Natural killer cell (primary cell): Measurements from ENCODE around the gene ARL4A. TPM values are rescaled to one million over a fixed set of nuclear protein-coding genes. Genes with fewer than 3 reads are reported as not detected.
A peak's percentile ranks its signal among the peaks of the same experiment; 100 is the strongest.

Experiments used
- ATAC-seq, 3 donors: fragments of 150-1000 bp in 2 of 3; fragments of 200-7000 bp in 1 of 3; cut with Tn5 transposase; 1 replicate in 1 of 3; 2 replicates in 2 of 3; pipeline ENCODE4 v1.10.0; 2021; ENCODE audit warnings: mild to moderate bottlenecking in 2 of 3, moderate library complexity in 2 of 3
- DNase-seq, 2 donors: peaks; one replicate each; pipeline versions ENCODE4 v3.0.0 to v3.0.0-alpha.2; 2013 to 2021; ENCODE audit warnings: mixed read lengths in 1 of 2
- H3K27ac ChIP-seq: one replicate; pipeline ENCODE4 v1.5.1; 2013; ENCODE audit warnings: mild to moderate bottlenecking, low read length
- H3K27me3 ChIP-seq: one replicate; pipeline ENCODE4 v1.6.1; 2013; ENCODE audit warnings: low read length; ENCODE audit not compliant: control insufficient read depth, insufficient read depth
- H3K36me3 ChIP-seq: one replicate; pipeline ENCODE4 v1.6.1; 2013; ENCODE audit warnings: low read length; ENCODE audit not compliant: control insufficient read depth, insufficient read depth
- H3K4me1 ChIP-seq: one replicate; pipeline ENCODE4 v1.6.1; 2013; ENCODE audit warnings: low read length; ENCODE audit not compliant: control insufficient read depth, insufficient read depth
- H3K4me3 ChIP-seq: one replicate; pipeline ENCODE4 v1.5.1; 2013; ENCODE audit warnings: low read length
- H3K9me3 ChIP-seq: one replicate; pipeline ENCODE4 v1.6.1; 2013; ENCODE audit warnings: low read length; ENCODE audit not compliant: control insufficient read depth, insufficient read depth
- H3K27ac Mint-ChIP-seq, 2 donors: one replicate each; pipeline ENCODE4 v1.8.0; 2022; ENCODE audit warnings: mild to moderate bottlenecking in 2 of 2, mixed read lengths in 2 of 2, moderate library complexity in 1 of 2
- H3K27me3 Mint-ChIP-seq, 2 donors: one replicate each; pipeline ENCODE4 v1.8.0; 2022; ENCODE audit warnings: low read depth in 2 of 2, mixed read lengths in 2 of 2
- H3K36me3 Mint-ChIP-seq: one replicate; pipeline ENCODE4 v1.8.0; 2022; ENCODE audit warnings: mixed read lengths
- H3K4me1 Mint-ChIP-seq, 2 donors: one replicate each; pipeline ENCODE4 v1.8.0; 2022; ENCODE audit warnings: mixed read lengths in 2 of 2
- H3K4me3 Mint-ChIP-seq: one replicate; pipeline ENCODE4 v1.8.0; 2022; ENCODE audit warnings: mild to moderate bottlenecking, moderate library complexity, mixed read lengths
- H3K9me3 Mint-ChIP-seq, 2 donors: one replicate each; pipeline ENCODE4 v1.8.0; 2022; ENCODE audit warnings: mixed read lengths in 2 of 2
- WGBS: methylation state at CpG from one replicate; pipeline ENCODE4 v1.1.7; 2013; ENCODE audit warnings: missing lambda C conversion rate; ENCODE audit not compliant: insufficient coverage; 5-methylcytosine and 5-hydroxymethylcytosine counted together
- intact Hi-C: fragments of 100-400 bp; cut with micrococcal nuclease; formaldehyde crosslinking; loops from one replicate; pipeline ENCODE4 v1.14.2; 2022
- total RNA-seq, 4 donors: library from RNA; stranded (reverse); fragments of 120-200 nt in 1 of 4; gene quantifications; one replicate each; pipeline versions ENCODE4 v1.2.3 to v1.2.4, GENCODE V29; 2013 to 2022
- TF ChIP-seq, protein P1 (sequence below): fragments of 200-600 bp; IDR thresholded peaks from one replicate; pipeline ENCODE4 v1.8.0; 2022; ENCODE audit warnings: antibody characterized with exemption

Gene ARL4A
- total RNA-seq, 3 donors from 2014 or later (not counting 1 experiment from before 2014, with no cell fraction given): 54.7 to 81.4 (median 55.5) TPM

DNA sequence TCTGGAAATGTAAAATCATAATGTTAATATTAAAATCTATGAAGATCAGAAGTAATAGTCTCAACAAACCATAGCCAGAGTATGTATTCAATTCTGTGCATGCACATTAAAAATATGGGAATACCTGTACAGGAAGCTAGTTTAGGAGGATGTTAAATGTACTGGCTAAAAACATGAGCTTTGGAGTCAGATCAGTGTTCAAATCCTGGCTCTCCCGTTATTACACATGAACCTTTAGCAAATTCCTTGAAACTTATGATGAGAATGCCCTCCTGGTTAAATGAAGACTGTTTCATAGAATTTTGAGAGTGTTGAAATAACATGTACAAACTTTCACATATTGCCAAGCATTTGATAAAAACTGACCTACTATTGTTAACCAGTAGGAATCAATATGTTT lies 4.6 kb downstream of the ARL4A start:
- H3K4me1 Mint-ChIP-seq: peaks cover 16 to 26% of the 10 kb centered on the region in 2 donors
- H3K36me3 Mint-ChIP-seq: no peaks in the 10 kb centered on the region

DNA sequence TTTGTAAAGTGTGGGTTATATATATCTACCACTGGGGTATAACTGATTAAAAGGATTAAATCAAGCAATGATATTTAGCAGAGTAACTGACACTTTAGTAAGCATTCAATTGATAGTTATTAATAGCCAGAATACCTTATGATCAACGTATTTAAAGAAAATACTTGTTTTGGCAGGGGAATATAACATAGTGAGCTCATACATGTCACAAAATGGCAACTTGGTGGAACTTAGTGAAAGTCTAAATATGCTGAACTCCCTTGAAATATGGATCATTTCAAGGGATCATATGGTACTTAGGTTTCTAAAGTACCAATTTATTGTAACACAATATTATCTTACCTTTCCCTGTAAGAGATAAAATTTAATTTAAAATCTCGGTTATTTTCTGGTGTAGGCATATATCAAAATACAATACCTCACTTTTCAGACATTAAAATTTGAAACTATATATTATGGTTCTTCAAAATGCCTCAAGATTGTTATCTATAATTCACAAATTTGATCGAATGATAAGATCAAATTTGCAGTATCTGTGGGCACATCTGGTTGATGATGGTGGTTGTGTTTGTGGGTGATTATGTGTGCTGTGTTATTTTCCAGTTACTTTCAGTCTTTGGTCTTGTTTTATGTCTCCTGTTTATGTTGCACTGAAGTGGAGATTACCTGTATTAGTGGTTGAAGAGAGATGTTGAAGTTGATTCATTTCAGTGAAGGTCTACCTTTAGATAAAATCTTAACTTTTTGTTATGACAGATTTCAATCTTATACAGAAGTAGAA lies 5.2 kb downstream of the ARL4A start:
- Histone ChIP-seq H3K27ac (no peak overlapping the region), H3K27me3 (no peaks in the 10 kb centered on the region), H3K4me1 (peaks cover 2% of the 10 kb centered on the region), H3K36me3 (no peaks in the 10 kb centered on the region), H3K4me3 (no peak overlapping the region), H3K9me3 (no peaks in the 10 kb centered on the region)
- H3K4me1 Mint-ChIP-seq: peaks cover 10 to 20% of the 10 kb centered on the region in 2 donors
- no peak overlapping the region for H3K27ac Mint-ChIP-seq
- H3K4me3 Mint-ChIP-seq: no peak overlapping the region
- no peak for ATAC-seq
- 79% methylated on average over 2 of the region's 3 CpGs for WGBS
- no peaks in the 10 kb centered on the region for H3K9me3 Mint-ChIP-seq
- no peaks in the 10 kb centered on the region for H3K27me3 Mint-ChIP-seq
- TF ChIP-seq, protein P1, sequence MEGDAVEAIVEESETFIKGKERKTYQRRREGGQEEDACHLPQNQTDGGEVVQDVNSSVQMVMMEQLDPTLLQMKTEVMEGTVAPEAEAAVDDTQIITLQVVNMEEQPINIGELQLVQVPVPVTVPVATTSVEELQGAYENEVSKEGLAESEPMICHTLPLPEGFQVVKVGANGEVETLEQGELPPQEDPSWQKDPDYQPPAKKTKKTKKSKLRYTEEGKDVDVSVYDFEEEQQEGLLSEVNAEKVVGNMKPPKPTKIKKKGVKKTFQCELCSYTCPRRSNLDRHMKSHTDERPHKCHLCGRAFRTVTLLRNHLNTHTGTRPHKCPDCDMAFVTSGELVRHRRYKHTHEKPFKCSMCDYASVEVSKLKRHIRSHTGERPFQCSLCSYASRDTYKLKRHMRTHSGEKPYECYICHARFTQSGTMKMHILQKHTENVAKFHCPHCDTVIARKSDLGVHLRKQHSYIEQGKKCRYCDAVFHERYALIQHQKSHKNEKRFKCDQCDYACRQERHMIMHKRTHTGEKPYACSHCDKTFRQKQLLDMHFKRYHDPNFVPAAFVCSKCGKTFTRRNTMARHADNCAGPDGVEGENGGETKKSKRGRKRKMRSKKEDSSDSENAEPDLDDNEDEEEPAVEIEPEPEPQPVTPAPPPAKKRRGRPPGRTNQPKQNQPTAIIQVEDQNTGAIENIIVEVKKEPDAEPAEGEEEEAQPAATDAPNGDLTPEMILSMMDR: no peak
- no peaks in the 10 kb centered on the region for H3K36me3 Mint-ChIP-seq
- DNase-seq: peak in 1 of 2 donors; percentile 8
- intact Hi-C loops: no loop called here

More for the DNA sequence above, 4.6 kb downstream of the ARL4A start:
- H3K36me3 ChIP-seq: no peaks in the 10 kb centered on the region
- no peaks in the 10 kb centered on the region for H3K9me3 ChIP-seq
- H3K4me3 Mint-ChIP-seq: no peak overlapping the region
- H3K9me3 Mint-ChIP-seq: no peaks in the 10 kb centered on the region
- DNase-seq: no peak
- H3K4me3 ChIP-seq: no peak overlapping the region
- intact Hi-C loops: no loop called here
- no peak overlapping the region for H3K27ac ChIP-seq
- H3K27ac Mint-ChIP-seq: no peak overlapping the region
- no peaks in the 10 kb centered on the region for H3K27me3 Mint-ChIP-seq
- H3K4me1 ChIP-seq: peaks cover 5% of the 10 kb centered on the region
- WGBS: 91% methylated on average over 1 of the region's 1 CpG
- no peaks in the 10 kb centered on the region for H3K27me3 ChIP-seq
- no peak for ATAC-seq
- TF ChIP-seq, protein P1: no peak

DNA sequence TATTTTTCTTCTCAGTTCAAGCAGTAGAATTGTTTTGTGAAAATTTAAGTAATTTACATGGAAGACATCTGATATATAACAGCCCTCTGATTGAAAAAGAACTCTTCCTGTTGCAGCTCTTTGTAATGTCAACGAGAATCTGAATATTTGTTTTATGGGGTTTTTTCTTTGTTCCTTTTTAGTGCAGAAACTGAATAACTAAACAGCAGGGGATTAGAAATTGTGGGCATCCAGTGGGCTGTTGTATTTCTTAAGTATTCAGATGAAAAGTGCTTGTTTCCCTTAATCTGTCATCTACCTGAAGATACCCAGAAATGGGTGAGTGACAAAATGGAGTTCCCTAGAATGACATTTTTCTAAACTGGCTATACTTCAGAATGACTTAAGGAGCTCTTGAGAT lies 7.4 kb downstream of the ARL4A start:
- no peaks in the 10 kb centered on the region for H3K9me3 Mint-ChIP-seq
- no peak overlapping the region for H3K4me3 Mint-ChIP-seq
- H3K27ac Mint-ChIP-seq: no peak overlapping the region
- Histone ChIP-seq H3K27me3 (no peaks in the 10 kb centered on the region), H3K9me3 (no peaks in the 10 kb centered on the region), H3K4me1 (no peaks in the 10 kb centered on the region), H3K36me3 (no peaks in the 10 kb centered on the region), H3K27ac (no peak overlapping the region), H3K4me3 (no peak overlapping the region)
- WGBS: 38% methylated on average over 1 of the region's 1 CpG
- H3K36me3 Mint-ChIP-seq: no peaks in the 10 kb centered on the region
- TF ChIP-seq, protein P1: no peak
- no peaks in the 10 kb centered on the region for H3K27me3 Mint-ChIP-seq
- peaks cover 5 to 8% of the 10 kb centered on the region in 2 donors for H3K4me1 Mint-ChIP-seq
- intact Hi-C loops: no loop called here
- ATAC-seq: no peak
- DNase-seq: no peak

DNA sequence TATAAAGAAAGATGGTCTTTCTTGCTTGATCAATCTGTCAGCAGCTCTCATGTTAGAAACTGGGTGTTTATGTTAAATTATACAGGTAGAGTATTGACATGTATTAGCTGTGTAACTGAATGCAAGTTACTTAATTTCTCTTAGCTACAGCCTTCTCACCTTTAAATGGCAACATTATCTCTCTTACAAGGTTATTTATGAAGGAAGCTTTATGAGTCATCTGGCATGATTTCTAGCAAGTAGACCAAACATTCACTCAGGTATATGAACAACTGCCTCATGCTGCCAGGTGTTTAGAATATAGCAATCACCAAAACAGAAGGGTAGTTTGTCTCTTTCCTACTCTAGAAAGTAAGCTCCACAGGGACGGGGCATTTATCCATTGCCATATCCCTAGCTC lies 8.5 kb downstream of the ARL4A start:
- Histone ChIP-seq H3K27me3 (no peaks in the 10 kb centered on the region), H3K4me3 (no peak overlapping the region), H3K9me3 (no peaks in the 10 kb centered on the region), H3K27ac (no peak overlapping the region), H3K36me3 (no peaks in the 10 kb centered on the region), H3K4me1 (no peaks in the 10 kb centered on the region)
- Mint-ChIP-seq H3K27ac (no peak overlapping the region), H3K27me3 (no peaks in the 10 kb centered on the region), H3K4me1 (peaks cover 5 to 7% of the 10 kb centered on the region in 2 donors), H3K4me3 (no peak overlapping the region), H3K9me3 (no peaks in the 10 kb centered on the region), H3K36me3 (no peaks in the 10 kb centered on the region)
- WGBS: 100% methylated on average over 1 of the region's 1 CpG
- ATAC-seq: no peak
- DNase-seq: no peak
- intact Hi-C loops: no loop called here
- TF ChIP-seq, protein P1: no peak
